ENCODE data around the gene ELF4.

The ELF4 gene

GRCh38 chrX:130114141-130114588 lies 3.9 kb upstream of the ELF4 start:
- DNase-seq (ENCODE audit: low read depth in 2 of 2): no peak

GRCh38 chrX:130111220-130112154 lies 1.2 kb upstream of the ELF4 start:
- DNase-seq (ENCODE audit: low read depth in 2 of 2): no peak

GRCh38 chrX:130109429-130110378 lies 593 bp downstream of the ELF4 start:
- no peak for DNase-seq (ENCODE audit: low read depth in 2 of 2)

GRCh38 chrX:130108647-130109428 lies 1.5 kb downstream of the ELF4 start:
- DNase-seq (ENCODE audit: low read depth in 2 of 2): no peak

GRCh38 chrX:130106071-130106470 lies 4.2 kb downstream of the ELF4 start:
- no peak for DNase-seq (ENCODE audit: low read depth in 2 of 2)

- DNase-seq (ENCODE audit: low read depth in 2 of 2): no peak
Observed at GRCh38 chrX:130105244-130105643, 5.1 kb downstream of the ELF4 start.

GRCh38 chrX:130103605-130104004 lies 6.7 kb downstream of the ELF4 start:
- no peak for DNase-seq (ENCODE audit: low read depth in 2 of 2)

GRCh38 chrX:130100180-130100579 lies 10.1 kb downstream of the ELF4 start:
- no peak for DNase-seq (ENCODE audit: low read depth in 2 of 2)

- DNase-seq (ENCODE audit: low read depth in 2 of 2): no peak
Observed at GRCh38 chrX:130098210-130098552, 12.1 kb downstream of the ELF4 start.

- DNase-seq (ENCODE audit: low read depth in 2 of 2): no peak
Observed at GRCh38 chrX:130097507-130098209, 12.6 kb downstream of the ELF4 start.

- no peak for DNase-seq (ENCODE audit: low read depth in 2 of 2)
Observed at GRCh38 chrX:130095249-130096030, 14.9 kb downstream of the ELF4 start.

GRCh38 chrX:130094696-130095095 lies 15.6 kb downstream of the ELF4 start:
- DNase-seq (ENCODE audit: low read depth in 2 of 2): no peak

GRCh38 chrX:130093271-130093670 lies 17.0 kb downstream of the ELF4 start:
- DNase-seq (ENCODE audit: low read depth in 2 of 2): no peak

GRCh38 chrX:130091980-130092522 lies 18.2 kb downstream of the ELF4 start:
- DNase-seq (ENCODE audit: low read depth in 2 of 2): peak; percentile 63 to 72

- no peak for DNase-seq (ENCODE audit: low read depth in 2 of 2)
Observed at GRCh38 chrX:130090364-130090763, 19.9 kb downstream of the ELF4 start.

GRCh38 chrX:130086447-130087206 lies 23.7 kb downstream of the ELF4 start:
- peak in 1 of 2 donors; percentile 49 for DNase-seq (ENCODE audit: low read depth in 2 of 2)

GRCh38 chrX:130085551-130086446 lies 24.5 kb downstream of the ELF4 start:
- DNase-seq (ENCODE audit: low read depth in 2 of 2): no peak

GRCh38 chrX:130084631-130085237 lies 25.6 kb downstream of the ELF4 start:
- no peak for DNase-seq (ENCODE audit: low read depth in 2 of 2)

Measured in stimulated activated CD4-positive, alpha-beta T cell treated with anti-CD3 and anti-CD28 coated beads, Interleukin-4, amount 100 ng/mL, for 48 hours (primary cell).